ENCODE data around the gene C12orf43. TPM values are rescaled to one million over a fixed set of nuclear protein-coding genes. Genes with fewer than 3 reads are reported as not detected.

Gene C12orf43
- total RNA-seq, 3 donors from 2014 or later = 9.4 to 13.0 (median 9.8) TPM

- no peaks in the 10 kb centered on the region for H3K36me3 ChIP-seq
- TF ChIP-seq CTCF (IDR thresholded peaks at IDR 0.05) (no peak), POLR2A (IDR thresholded peaks at IDR 0.05) (no peak), POLR2AphosphoS5 (IDR thresholded peaks at IDR 0.05) (no peak)
Measured at GRCh38 chr12:121009741-121010140, 6.5 kb downstream of the C12orf43 start.

DNA sequence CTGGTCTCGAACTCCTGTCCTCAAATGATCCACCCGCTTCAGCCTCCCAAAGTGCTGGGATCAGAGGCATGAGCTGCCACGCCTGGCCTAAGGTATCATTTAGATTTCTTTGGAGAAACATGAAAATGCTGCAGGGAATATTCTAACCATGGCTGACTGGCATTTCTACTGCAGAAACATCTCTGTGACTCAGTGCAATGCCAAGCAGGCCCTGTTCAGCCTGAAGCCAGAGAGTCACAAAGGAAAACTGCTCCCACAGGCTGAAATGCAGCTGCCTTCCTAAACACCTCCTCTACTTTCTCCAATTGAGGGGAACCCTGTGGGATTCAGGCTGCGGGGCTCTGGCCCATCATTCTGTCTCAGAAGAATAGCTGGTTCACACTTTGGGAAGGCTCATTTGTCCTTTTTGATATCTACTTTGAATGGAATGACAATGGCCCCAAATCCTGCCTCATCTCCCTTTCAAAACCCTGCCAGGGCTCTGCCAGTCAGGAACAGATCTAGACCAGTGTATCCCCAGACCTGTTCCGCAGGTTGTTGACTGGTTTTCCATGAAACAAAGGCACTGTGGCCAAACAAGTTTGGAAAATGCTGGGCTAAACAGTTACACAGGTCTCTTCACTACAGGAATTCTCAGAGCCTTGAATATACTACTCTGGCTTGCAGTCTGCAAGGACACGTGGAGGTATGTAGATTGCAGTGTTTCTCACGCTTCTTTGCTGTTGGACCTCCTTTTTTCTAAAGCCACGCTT is 7.8 kb downstream of the C12orf43 start:
- Histone ChIP-seq H3K27me3 (no peaks in the 10 kb centered on the region), H3K4me3 (no peak overlapping the region), H3K4me1 (no peaks in the 10 kb centered on the region), H3K36me3 (no peaks in the 10 kb centered on the region), H3K9me3 (no peaks in the 10 kb centered on the region), H3K27ac (no peak overlapping the region)
- intact Hi-C loops (cut with DNase I; ENCODE audit: low total_unique reads) = no loop called here
- TF ChIP-seq POLR2A (IDR thresholded peaks at IDR 0.05) (no peak), CTCF (IDR thresholded peaks at IDR 0.05) (no peak), POLR2AphosphoS5 (IDR thresholded peaks at IDR 0.05) (no peak)
- no peak for DNase-seq (ENCODE audit: low spot score in 2 of 2)

More at GRCh38 chr12:121009741-121010140, 6.5 kb downstream of the C12orf43 start:
- Histone ChIP-seq H3K4me3 (no peak overlapping the region), H3K27me3 (no peaks in the 10 kb centered on the region), H3K4me1 (no peaks in the 10 kb centered on the region), H3K27ac (no peak overlapping the region), H3K9me3 (no peaks in the 10 kb centered on the region)
- DNase-seq (ENCODE audit: low spot score in 2 of 2) = no peak
- intact Hi-C loops (cut with DNase I; ENCODE audit: low total_unique reads) = no loop called here

DNA sequence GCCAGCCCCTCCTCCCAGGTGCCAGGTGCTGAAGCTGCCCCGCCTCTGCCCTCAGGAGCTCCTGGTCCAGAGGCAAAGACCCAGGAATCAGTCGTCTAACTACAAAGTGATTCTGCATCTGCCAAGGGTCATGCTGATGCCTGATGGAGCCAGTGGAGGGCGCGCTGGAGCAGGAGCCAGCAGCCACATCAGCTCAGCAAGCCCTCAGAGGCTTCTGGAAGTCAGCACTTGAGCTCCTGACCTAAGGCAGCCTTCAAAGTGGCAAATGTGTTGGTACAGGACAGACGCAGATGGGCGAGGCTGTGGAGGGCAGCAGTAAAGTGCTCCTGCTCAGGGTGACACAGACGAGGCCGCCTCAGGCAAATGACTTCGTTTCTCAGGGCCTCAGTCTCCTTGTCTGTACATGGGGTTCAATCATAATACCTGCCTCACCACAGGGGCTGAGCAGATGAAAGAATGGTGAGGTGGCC is 10.9 kb downstream of the C12orf43 start:
- no peak for DNase-seq (ENCODE audit: low spot score in 2 of 2)
- Histone ChIP-seq H3K27me3 (no peaks in the 10 kb centered on the region), H3K4me1 (no peaks in the 10 kb centered on the region), H3K4me3 (no peak overlapping the region), H3K27ac (no peak overlapping the region), H3K9me3 (no peaks in the 10 kb centered on the region), H3K36me3 (no peaks in the 10 kb centered on the region)
- TF ChIP-seq POLR2AphosphoS5 (IDR thresholded peaks at IDR 0.05) (no peak), POLR2A (IDR thresholded peaks at IDR 0.05) (no peak), CTCF (IDR thresholded peaks at IDR 0.05) (no peak)
- intact Hi-C loops (cut with DNase I; ENCODE audit: low total_unique reads) = no loop called here

DNA sequence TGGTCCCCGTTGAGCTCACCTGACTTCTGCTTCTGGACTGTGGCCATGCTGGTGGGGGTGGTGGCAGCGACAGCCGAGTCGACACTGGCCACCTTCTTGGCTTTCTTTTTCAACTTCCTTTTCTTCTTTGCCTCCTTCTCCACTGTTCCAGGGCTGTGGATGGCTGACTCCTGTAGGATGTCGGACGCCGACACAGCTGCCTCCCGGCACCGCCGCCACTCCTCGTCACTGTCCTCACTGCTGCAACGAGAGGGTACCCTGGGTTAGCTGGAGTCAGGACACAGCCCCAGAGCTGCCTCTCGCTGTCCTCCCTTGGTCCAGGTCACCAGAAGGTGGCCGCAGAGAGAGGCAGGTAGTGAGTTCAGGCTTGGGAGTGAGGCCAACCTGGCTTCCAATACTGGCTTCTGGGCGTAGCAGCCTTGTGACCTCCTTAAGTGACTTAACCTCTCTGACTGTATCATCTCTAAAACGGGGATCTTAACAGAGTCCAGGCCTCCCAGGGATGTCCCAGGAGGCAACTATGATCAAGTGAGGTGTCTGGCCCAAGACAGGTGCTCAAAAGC is 12.0 kb downstream of the C12orf43 start:
- TF ChIP-seq CTCF (IDR thresholded peaks at IDR 0.05) = no peak
- no peaks in the 10 kb centered on the region for H3K36me3 ChIP-seq
- H3K4me1 ChIP-seq = no peaks in the 10 kb centered on the region
- intact Hi-C loops (cut with DNase I; ENCODE audit: low total_unique reads) = no loop called here
- H3K27ac ChIP-seq = no peak overlapping the region
- no peak for DNase-seq (ENCODE audit: low spot score in 2 of 2)
- no peaks in the 10 kb centered on the region for H3K27me3 ChIP-seq
- H3K4me3 ChIP-seq = no peak overlapping the region
- no peaks in the 10 kb centered on the region for H3K9me3 ChIP-seq

- Histone ChIP-seq H3K36me3 (no peaks in the 10 kb centered on the region), H3K27me3 (no peaks in the 10 kb centered on the region), H3K4me3 (no peak overlapping the region), H3K27ac (no peak overlapping the region), H3K9me3 (no peaks in the 10 kb centered on the region), H3K4me1 (no peaks in the 10 kb centered on the region)
- intact Hi-C loops (cut with DNase I; ENCODE audit: low total_unique reads) = no loop called here
- DNase-seq (ENCODE audit: low spot score in 2 of 2) = no peak
- TF ChIP-seq POLR2A (IDR thresholded peaks at IDR 0.05) (no peak), POLR2AphosphoS5 (IDR thresholded peaks at IDR 0.05) (no peak), CTCF (IDR thresholded peaks at IDR 0.05) (no peak)
Measured at GRCh38 chr12:121003650-121004049, 12.6 kb downstream of the C12orf43 start.

All from breast epithelium (tissue), 4 donors.